Kasumi-1 (cell line): ENCODE results near the gene TSPAN14.

ENCODE experiments used
- DNase-seq, 2 experiments: peaks; one replicate each; lab custom pipeline; 2025; lab: John Stamatoyannopoulos, UW

Gene TSPAN14

GRCh38 chr10:80454513-80455460 lies 677 bp downstream of the TSPAN14 start:
- DNase-seq: peak; percentile 35 to 39

DNA sequence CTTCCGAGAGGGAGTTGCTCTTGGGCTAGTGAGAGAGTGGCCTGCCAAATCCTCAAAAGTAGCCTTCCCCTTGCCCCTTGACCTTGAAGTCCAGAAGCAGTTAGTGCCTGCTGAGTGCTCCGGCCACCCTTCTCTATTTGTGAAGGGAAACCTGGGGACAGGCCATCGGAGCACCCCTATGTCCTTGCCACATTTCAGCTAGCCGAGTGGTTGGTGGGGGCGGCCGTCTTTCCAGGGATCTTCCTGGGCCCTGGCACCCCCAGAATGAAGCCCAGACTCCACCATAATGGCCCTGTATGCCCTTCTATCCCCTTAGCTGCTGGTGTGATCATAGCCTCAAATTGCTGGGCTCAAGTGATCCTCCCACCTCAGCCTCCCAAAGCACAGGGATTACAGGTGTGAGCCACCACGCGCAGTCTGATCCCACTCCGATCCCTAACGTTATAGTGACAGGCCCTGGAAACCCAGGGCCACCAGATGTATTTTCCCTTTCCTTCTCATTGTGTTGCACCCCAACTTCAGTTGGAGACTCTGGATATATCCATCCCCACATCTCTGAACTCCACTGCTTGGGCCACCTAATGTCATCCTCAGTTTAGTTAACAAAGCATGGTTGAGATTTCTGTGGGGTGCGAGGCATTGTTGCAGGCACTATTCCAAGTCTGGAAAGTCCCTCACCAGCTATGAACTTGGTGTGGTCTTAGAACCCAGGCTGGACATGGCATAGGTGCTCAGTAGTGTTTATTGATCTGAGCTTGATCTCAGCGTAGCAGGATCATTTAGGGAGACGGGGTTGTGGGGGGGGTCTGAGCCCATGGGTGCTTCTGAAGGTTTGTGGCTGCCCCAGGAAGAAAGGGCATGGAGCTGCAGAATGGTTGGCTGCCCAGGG lies 1.6 kb downstream of the TSPAN14 start:
- DNase-seq: no peak

GRCh38 chr10:80457554-80458262 lies 3.6 kb downstream of the TSPAN14 start:
- DNase-seq: no peak

GRCh38 chr10:80458263-80458625 lies 4.1 kb downstream of the TSPAN14 start:
- DNase-seq: no peak

- no peak for DNase-seq
These were observed 4.5 kb downstream of the TSPAN14 start for GRCh38 chr10:80458638-80459037.

GRCh38 chr10:80459047-80459865 lies 5.1 kb downstream of the TSPAN14 start:
- peak; percentile 61 to 70 for DNase-seq

DNA sequence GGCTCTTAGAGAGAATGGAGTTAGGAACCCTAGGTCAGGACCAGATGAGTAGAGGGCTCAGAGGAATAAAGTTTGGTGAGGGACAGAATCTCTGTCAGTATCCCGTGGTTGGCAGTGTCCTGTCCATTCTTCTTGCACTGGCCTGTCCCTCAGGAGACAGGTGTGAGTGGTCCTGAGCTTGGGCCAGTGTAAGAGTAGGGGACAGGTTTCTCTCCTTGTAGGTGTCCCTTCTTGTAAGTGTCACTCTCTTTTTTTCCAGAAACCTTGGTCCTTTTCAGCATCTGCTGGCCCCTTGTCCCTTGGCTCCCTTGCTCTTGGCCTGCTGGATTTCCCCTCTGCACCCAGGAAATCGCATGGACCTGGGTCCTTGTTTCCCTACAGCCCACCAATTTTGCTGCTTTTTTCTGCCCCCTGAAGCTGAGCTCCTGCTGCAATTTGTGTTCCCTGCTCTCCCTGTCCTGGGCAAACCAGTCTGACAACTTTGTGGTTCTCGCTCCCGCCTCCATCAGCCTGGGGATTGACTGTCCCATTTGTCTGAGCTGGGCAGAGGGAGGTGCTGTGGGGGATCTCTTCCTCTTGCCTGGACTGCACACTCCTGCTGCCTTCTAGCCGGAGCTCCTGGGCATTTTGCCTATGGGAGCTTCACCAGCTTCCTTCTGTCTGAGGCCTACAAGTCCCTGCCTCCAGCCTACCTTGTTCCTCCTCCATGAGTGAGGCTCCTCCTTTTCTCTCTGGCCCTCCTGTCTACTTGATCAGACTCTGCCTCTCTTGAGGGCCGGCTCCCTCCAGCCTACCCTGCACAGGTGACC lies 6.5 kb downstream of the TSPAN14 start:
- peak; percentile 66 to 77 for DNase-seq

- no peak for DNase-seq
These were observed 7.4 kb downstream of the TSPAN14 start for GRCh38 chr10:80461208-80462183.

DNA sequence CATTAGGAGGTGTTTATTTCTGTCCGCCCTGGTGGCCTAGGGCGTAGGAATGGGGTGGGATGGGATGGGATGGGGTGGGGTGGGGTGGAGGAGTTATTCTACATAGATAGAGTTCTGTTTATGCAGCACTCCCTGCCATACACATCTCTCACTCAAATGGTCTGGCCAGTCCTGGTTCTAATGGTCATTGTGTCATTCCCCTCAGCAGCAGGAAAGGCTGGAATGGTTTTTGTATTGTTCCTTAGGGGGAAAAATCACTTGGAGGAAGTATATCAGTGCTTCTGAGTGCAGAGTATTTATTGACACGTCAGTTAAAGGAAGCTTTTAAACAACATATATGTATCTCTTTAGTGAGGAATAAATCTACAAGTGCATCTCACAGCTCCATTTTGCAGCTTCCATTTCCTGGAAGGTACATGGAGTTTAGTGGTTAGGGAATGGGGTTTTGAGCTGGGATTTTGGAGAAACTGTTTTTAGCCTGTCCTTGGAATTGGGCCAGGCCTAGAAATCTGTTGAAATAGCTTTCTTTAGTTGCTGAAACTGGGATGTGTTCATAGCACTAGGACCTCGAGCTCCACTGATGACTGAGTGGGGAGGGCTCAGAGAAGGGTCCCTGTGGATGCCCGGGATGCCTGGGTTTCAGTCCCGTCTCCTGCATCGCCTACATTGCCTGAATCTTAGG lies 8.3 kb downstream of the TSPAN14 start:
- DNase-seq: no peak

DNA sequence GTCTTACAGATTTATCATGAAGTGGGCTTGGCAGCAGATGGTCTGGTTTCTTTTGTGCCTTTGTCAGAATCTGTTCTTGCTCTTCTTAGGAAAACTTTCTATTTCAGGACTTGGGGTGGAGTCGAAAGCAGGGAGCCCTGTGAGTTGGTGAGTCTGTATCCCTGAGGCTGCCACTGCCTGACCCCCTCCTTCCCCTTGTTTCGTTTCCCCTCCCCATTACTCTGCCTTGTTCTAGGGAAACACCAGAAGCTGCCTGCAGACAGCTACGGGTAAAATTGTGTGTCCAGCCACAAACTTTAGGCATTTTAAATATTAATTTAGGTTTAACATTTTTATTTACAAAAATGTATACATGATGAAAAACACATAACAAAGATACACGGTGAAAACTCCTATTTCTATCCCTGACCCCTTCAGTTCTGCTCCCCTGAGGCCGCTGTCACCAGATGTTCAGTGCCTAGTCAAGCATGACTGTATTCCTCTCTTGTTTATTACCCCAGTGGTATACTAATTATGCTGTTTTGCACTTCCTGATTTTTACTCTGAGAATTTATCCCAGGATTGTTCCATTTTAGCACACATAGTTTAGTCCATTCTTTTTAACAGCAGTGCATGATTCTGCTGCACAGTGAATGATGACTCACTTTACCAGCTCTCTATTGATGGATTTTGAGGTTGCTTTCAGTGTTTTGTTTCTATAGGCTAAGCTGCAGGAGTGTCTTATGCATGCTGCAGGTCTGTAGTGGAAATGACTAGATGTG lies 9.1 kb downstream of the TSPAN14 start:
- no peak for DNase-seq

DNA sequence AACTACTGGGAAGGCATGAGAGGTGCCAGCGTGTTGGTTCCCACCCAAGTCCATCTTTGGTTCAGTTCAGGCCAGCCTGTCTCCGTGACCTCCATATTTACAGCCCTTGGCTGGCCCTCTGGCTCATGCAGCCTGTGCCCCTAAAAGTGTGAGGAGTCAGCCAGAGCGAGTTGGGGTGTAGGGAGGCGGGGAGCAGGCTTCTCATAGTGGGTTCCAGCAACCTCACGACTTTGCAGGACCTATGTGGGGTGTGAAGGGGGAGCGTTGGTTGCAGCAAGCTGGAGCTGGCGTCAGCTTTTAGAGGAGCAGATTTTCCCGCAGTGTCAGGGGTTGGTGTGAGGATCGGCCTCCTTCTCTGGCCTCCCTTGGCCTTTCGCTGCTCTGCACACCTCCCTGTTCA lies 9.8 kb downstream of the TSPAN14 start:
- no peak for DNase-seq

DNA sequence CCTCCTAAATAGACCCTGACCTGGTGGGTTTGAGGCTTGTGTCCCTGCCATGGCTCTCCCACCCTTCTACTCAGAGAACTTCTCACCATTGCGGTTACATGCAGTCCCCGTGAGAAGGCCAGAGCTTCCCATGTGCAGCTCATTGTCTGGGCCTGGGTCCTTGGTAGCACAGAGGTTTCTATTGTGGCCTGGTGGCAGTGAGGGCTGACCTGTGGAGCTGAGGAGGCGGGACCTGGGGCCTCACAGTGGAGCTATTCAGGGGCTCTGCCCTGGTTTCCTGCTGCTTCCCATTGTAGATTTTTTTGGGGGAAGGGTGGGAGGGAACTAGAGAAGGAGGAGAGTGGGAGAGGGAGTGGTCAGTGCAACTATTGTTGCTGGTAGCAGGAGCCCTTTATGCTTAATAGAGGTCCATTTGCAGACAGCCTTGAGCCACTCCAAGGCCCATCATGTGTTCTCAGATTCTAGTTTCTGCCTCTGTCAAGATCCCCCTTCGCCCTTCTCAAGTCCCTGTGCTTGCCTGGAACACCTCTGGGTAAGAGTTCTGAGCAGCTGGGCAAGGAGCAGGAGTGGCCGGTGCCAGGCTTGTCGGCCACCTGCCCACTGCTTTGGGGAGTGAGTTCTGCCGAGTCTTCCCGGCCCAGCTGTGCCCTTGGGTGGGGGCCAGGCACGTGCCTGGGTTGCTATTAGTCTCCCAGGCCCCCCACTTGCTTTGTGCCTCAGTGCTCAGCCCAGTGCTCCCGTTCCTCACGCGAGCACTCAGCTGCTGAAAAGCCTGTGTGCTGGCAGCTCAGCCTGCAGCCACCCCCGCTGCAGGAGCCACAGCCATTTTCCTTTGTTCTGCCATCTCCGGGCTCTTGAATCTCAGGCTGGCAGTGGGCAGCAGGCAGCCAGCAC lies 10.7 kb downstream of the TSPAN14 start:
- DNase-seq: no peak

DNA sequence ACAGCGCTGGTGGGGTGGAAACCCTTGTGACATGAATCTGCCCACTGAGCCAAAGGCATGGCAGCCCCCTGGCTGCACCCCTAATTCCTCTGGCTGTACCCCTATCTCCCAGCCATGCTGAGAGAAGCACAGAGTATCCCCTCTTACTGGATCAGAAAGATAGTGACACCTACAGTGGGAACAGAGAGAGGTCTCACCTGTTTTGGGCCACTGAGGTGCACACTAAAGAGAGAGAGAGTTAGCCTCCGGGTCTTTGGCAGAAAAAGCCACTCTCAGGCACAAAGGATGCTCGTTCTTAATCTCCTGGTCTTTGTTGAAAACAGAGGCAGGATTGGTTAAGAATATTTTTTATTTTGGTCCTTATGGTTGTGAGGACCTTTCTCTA lies 11.3 kb downstream of the TSPAN14 start:
- DNase-seq: no peak

GRCh38 chr10:80465839-80466590 lies 11.9 kb downstream of the TSPAN14 start:
- no peak for DNase-seq

DNA sequence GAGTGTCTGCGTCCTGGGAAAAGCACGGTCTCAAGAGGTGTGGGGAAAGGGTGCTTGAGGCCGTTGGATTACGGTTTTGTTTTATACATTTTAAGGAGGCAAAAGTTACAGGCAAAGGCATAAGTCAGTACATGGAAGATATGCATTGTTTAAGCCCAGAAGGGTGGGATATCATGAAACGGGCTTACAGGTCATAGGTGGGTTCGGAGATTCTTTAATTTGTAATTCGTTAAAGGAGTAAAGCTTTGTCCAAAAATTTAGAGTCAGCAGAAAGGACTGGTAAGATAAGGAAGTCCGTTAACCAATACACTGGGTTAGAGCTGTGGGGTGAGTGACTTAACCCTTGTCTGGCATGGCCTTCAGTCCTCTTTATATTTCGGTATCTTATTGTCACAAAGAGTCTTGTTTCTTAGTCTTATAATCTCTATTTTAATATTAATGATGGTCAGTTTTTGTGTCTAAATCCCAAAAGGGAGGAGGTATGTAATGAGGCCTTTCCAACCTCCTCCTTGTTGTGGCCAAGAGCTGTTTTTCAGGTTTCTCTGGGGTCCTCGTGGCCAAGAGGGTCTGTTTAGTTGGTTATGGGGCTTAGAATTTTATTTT lies 12.7 kb downstream of the TSPAN14 start:
- no peak for DNase-seq

- DNase-seq: peak in 1 of 2 experiments; percentile 21
These were observed 13.9 kb downstream of the TSPAN14 start for GRCh38 chr10:80468002-80468401.
